ENCODE results near the gene SEMA6B. TPM values are rescaled to one million over a fixed set of nuclear protein-coding genes. Genes with fewer than 3 reads are reported as not detected.
"Not testable (repeated sequence)": the region's sequence is repeated elsewhere in the genome, so short reads cannot be mapped to it uniquely, and the experiment has no call there.

The SEMA6B gene
- total RNA-seq, 1 donor from 2014 or later, result 33.0 TPM

DNA sequence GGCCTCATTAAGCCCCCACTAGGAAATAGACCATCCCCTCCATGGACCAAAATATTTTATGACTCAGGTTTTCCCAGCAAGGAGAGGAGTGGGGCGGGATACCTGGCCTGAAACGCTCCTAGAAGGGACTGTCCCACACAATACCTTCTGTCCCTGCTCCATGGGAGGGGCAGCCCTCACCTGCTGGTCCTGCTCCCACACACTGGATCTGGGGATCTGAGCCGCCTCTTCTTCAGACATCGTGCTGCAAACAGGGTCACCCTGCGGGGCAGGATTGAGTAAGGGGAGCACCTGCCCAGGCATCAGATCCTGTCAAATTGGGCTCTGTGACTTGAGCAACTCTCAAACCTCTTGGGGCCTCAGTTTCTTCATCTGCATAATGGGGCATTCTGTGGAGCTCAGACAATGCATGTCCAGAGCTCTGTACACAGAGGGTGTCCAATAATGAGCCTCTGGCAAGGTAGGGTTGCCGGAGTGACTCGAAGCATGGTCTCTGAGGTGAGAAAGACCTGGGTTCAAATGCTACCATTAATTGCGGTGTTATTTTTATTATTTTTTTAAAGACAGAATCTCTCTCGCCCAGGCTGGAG lies 25.6 kb downstream of the SEMA6B start:
- FAIRE-seq (no peak), DNase-seq (ENCODE audit: low spot score in 2 of 2) (no peak)

GRCh38 chr19:4533334-4533733 lies 26.1 kb downstream of the SEMA6B start:
- FAIRE-seq, result no peak

DNA sequence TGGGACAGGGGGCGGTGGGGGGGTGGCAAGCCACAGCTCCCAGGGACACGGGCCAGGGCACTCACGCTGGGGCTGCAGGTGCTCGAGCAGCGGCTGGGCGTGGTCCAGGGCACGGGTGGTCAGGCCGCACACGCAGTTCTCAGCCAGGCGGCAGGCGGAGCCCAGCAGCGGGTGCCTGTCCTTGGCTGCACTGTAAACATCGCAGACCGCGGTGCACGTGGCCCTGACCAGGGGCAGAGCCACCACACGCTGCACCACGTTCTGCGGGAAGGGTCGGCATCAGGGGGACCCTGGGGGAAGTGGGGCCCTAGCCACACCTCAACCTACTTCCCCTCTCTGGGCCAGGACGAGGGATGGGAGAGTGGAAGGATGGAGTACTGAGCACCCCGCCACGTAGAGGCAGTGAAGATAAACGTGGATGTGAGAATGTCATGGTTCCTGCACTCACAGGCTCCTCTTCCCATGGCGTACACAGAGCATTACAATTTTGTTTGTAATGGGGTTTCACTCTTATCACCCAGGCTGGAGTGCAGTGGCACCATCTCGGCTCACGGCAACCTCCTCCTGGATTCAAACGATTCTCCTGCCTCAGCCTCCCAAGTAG lies 27.8 kb downstream of the SEMA6B start:
- no peak for DNase-seq (ENCODE audit: low spot score in 2 of 2)

More at GRCh38 chr19:4533334-4533733, 26.1 kb downstream of the SEMA6B start:
- DNase-seq (ENCODE audit: low spot score in 2 of 2), result no peak

DNA sequence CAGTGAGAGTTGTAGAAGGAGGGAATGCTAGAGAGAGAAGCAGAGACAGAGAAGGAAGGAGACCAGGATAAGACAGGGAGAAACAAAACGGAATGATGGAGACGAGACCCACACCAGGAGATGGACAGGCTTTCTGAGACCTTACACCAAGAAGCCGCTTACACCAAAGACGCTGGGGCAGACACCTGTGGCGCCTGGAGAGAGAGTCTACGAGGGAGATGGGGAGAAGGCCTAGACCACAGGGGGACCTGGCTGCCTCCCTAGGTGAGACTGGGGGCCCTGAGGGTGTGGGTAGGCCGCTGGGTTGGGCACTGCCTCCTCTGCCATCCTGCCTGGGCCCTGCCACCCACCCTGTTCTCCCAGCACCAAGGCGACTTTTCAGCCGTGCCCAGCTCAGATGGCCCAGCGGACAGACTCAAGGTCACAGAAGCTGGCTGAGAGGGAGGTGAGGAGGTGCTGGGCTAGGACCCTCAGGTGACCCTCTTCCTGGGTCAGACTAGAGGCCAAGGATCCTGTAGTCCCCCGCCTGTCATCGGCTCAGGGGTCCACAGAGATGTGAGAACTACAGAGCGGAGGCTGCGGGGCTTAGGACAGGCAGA lies 29.5 kb downstream of the SEMA6B start:
- DNase-seq (ENCODE audit: low spot score in 2 of 2) (no peak), FAIRE-seq (no peak)

More for the DNA sequence above, 27.8 kb downstream of the SEMA6B start:
- no peak for FAIRE-seq

DNA sequence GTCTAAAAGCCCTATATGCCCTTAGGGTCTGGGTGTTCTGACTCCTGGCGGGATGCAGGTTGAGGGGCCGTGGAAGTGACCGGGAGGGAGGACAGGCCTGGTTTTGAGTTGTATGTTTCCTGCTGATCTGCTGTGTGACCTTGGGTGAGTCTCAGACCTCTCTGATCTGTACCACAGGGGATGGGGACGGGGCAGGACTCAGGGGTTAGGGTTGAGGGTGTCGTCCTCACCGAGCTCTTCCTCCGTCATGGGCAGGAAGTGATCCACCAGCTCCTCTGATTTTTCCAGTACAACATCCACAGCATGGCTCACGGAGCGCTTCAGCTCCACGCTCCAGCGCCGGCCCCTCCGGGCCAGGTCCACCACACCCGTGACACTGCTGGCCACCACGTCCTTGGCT lies 30.6 kb downstream of the SEMA6B start:
- DNase-seq (ENCODE audit: low spot score in 2 of 2), result no peak
- FAIRE-seq, result no peak

- not testable (repeated sequence) for DNase-seq (ENCODE audit: low spot score in 2 of 2); FAIRE-seq
These were observed 32.1 kb downstream of the SEMA6B start for GRCh38 chr19:4527377-4527776.

GRCh38 chr19:4525563-4526002 lies 33.9 kb downstream of the SEMA6B start:
- DNase-seq (ENCODE audit: low spot score in 2 of 2), result no peak

DNA sequence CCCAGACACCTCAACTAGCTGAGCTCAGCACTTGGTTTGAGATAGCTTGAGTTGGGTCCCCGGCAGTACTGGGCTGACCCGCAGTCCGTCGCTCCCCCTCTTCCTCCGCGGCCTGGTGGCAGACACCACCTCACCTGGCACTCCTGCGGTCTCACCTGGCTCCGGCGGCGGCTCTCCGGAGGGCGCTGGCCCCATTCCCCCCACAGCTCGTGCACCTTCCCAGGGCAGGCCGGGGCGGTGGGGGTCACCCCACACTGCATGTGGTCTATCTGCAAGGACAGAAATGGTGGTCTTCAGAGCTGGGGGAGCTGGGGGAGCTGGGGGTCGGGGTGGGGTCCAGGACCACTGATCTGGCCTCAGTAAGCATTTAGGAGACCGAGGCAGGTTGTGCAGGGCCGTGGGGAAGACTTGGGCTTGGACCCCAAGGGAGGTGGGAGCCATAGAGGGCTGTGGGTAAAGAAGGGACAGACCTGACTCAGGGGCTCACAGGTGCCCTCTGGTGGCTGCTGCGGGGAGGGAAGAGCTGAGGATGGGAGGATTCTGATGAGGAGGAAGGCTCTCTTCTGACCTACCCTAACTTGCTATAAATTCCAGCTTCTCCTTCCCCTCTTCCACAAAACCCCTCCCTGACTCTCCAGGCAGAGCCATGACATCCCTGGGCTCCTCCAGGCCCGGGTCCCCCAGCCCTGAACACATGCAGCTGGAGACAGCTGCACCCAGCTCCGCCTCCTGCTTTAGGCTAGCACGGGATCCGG lies 34.5 kb downstream of the SEMA6B start:
- FAIRE-seq (no peak), DNase-seq (ENCODE audit: low spot score in 2 of 2) (peak in 1 of 2 donors; percentile 61)

More at GRCh38 chr19:4525563-4526002, 33.9 kb downstream of the SEMA6B start:
- no peak for FAIRE-seq

DNA sequence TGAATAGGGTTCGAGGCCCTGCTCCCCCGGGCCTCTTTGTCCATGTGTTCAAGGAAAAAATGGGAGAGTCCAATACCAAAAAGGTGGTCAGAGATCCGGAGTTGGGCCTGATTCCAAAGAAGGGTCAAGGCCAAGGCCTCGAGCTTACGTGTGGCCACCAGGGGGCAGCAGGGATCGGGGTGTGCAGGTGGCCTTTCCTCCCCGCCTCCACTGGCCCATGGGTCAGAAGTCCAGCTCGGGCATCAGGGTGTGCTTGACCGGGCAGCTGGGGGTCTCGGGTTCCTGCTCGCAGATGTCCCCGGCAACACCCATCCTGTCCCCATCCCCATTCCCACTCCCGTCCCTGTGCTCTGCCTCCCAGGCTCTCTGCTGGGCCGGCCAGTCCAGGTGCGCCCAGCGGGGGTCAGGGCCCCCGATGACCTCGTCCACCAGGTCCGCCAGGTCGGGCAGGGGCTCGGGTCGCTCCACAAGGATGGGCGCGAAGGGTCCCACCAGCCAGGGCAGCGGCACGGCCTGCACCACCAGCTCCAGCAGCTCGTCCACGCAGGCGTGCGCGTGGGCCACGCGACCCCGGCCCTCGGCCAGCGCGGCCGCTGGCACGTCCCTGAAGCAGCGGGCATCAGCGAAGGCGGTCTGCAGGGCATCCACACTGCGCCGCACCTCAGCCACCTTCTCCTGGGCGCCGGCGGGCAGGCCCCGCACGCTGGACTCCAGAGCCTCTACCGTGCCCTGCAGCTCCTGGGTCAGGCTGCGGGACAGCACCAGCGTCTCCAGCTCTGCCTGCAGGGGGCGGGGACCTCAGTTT lies 36.0 kb downstream of the SEMA6B start:
- FAIRE-seq, result no peak
- DNase-seq (ENCODE audit: low spot score in 2 of 2), result peak in 1 of 2 donors; percentile 65

DNA sequence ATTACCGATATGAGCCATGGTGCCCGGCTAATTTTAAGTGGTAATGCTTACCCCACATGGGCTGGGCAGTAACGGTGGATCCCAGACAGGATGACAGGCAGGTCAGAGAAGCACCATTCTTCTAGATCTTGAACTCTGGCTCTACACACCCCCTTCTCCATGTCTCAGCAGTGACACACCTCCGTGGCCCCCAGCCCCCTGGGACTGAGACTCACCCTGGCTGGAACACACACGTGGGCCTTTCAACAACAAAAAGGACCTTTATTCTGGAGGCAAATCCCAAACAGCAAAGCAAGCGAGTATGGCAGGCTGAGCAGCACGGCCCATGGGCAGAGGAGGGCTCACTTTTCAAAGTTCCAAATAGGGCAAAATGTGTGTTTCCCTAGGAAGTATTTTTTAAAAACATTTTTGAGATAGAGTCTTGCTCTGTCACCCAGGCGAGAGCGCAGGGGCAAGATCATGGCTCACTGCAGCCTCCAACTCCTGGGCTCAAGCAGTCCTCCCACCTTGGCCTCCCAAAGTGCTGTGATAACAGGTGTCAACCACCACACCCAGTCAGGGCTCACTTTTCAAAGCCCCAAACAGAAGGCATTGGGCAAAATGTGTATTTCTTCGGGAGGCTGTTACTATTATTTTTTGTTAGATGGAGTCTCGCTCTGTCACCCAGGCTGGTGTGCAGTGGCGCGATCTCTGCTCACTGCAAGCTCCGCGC lies 37.0 kb downstream of the SEMA6B start:
- DNase-seq (ENCODE audit: low spot score in 2 of 2) (no peak), FAIRE-seq (no peak)

DNA sequence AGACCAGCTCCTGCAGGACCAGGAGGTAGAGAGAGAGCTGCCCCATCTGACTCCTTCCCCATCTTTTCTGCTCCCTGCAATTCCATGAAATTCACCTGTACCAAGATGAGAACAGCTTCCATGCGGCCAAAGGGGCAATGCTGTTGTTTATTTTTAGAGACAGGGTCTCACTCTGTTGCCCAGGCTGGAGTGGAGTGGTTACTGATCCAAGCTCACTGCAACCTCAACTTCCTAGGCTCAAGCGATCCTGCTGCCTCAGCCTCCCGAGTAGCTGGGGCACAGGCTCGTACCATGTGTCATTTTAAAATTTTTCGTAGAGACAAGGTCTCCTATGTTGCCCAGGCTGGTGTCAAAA lies 37.6 kb downstream of the SEMA6B start:
- DNase-seq (ENCODE audit: low spot score in 2 of 2) (no peak), FAIRE-seq (no peak)

GRCh38 chr19:4521170-4521887 lies 38.2 kb downstream of the SEMA6B start:
- FAIRE-seq, result no peak
- DNase-seq (ENCODE audit: low spot score in 2 of 2), result no peak

DNA sequence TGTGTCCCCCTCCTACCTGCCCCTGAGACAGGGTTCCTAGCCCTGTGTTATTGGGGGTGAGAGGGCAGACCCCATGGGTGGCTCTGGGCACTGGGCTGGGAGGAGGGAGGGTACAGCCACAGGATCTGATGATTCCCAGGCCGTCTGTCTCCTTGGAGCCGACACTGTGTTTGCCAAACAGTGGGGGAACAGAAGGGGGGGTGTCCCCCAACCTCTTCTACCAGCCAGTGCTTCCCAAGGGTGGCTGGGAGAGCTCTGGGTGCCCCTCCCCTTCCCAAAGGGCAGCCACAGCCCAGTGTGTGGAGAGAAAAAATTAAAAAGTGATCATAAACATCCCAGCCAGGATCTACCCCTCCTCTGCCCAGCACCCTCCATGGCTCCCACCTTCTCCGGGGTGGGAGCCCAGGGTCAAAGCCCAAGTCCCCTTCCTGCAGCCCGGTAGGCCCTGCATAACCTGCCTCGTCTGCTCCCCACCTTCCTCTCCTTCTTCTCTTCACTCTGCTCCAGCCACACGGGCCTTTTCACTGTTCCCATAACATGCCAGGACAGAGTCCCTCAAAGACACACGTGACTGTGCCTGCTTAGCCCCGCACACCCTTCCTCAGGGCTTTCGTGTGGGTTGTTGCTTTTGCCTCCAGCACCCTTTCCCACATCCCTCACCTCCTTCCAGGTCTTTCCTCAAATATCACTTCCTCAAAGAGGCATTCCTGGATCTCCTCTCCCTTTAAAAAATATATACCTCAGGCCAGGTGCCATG lies 39.8 kb downstream of the SEMA6B start:
- no peak for DNase-seq (ENCODE audit: low spot score in 2 of 2)
- no peak for FAIRE-seq

- FAIRE-seq (no peak), DNase-seq (ENCODE audit: low spot score in 2 of 2) (no peak)
These were observed 40.4 kb downstream of the SEMA6B start for GRCh38 chr19:4519172-4519496.

DNA sequence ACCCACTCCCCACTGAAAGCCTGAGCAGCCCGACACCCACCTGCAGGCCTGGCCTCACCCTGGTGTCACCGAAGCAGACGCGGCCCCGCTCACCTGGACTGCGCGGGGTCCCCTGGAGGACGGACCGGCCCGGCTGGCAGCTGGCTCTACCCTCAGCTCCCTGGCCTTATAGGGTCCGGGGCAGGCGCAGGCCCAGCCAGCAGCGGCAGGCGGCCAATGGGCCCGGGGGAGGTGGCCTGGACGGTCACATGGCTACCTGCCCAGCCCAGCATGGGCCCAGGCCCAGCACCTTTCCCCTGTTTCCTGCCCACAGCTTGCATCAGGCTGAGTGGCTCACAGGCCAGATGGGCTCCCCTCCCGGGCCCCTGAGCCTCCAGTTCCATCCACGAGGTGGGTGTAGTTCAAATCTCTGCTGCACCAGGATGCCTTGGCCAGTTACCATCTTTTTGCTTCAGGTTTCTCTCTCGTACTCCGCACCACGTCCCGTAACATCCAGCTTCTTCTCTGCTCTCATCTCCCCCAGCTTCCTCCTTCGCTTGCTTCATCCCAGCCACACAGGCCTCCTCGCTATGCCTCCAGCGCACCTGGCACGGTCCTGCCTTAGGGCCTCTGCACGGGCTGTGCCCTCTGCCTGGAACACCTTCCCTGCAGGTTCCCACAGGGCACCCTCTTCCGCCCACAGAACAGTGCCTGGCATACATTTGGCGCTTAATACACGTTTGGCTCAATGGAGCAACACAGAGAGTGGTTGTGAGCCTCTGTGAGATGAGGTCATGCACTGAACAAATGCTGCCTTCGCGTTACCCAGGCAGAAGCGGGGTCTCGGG lies 40.9 kb downstream of the SEMA6B start, which contains the start of gene PLIN4:
Gene PLIN4 (minus strand): TSS at position 142 of the 827 bp plus-strand sequence. CDS start 214 bp downstream, outside the sequence.
- DNase-seq (ENCODE audit: low spot score in 2 of 2) (peak; percentile 56 to 66), FAIRE-seq (no peak)

- FAIRE-seq (no peak), DNase-seq (ENCODE audit: low spot score in 2 of 2) (no peak)
These were observed 41.9 kb downstream of the SEMA6B start for GRCh38 chr19:4517451-4518057.

GRCh38 chr19:4516939-4517300 lies 42.6 kb downstream of the SEMA6B start:
- DNase-seq (ENCODE audit: low spot score in 2 of 2), result no peak
- no peak for FAIRE-seq
